ENCODE measurements around the gene CPLX3. TPM values are rescaled to one million over a fixed set of nuclear protein-coding genes. Genes with fewer than 3 reads are reported as not detected.

The CPLX3 gene
- total and polyA plus RNA-seq, 2 of the 8 experiments (the other 6 are each of a cell fraction or from before 2014, with no cell fraction given), result 0.17 TPM; not detected in 1

- TF ChIP-seq USF2 (IDR thresholded peaks at IDR 0.05; ENCODE audit: low read length) (no peak), CTBP2 (IDR thresholded peaks at IDR 0.05; ENCODE audit: borderline replicate concordance, insufficient read depth, insufficient read length, low read length) (no peak), KDM4A (IDR thresholded peaks at IDR 0.05; ENCODE audit: low read depth, low read length, severe bottlenecking) (no peak), JUN (IDR thresholded peaks at IDR 0.05; ENCODE audit: low read depth, low read length) (no peak), RXRA (IDR thresholded peaks at IDR 0.05; ENCODE audit: insufficient read depth, low read depth, low read length) (no peak), SP4 (IDR thresholded peaks at IDR 0.05; ENCODE audit: low read length) (no peak), KDM5A (IDR thresholded peaks at IDR 0.05; ENCODE audit: low read length) (no peak), CTCF (IDR thresholded peaks at IDR 0.05; ENCODE audit: control extremely low read depth in 1 of 3, insufficient read depth in 1 of 3, low read depth in 1 of 3, low read length in 3 of 3) (no peak), TAF7 (optimal IDR thresholded peaks at IDR 0.05; ENCODE audit: borderline replicate concordance, low read depth, low read length) (no peak)
Measured at GRCh38 chr15:74843891-74844299, 17.5 kb downstream of the CPLX3 start (continued).

Measured in H1 (cell line).